Measurements from ENCODE around the gene NDUFB10.

DNA sequence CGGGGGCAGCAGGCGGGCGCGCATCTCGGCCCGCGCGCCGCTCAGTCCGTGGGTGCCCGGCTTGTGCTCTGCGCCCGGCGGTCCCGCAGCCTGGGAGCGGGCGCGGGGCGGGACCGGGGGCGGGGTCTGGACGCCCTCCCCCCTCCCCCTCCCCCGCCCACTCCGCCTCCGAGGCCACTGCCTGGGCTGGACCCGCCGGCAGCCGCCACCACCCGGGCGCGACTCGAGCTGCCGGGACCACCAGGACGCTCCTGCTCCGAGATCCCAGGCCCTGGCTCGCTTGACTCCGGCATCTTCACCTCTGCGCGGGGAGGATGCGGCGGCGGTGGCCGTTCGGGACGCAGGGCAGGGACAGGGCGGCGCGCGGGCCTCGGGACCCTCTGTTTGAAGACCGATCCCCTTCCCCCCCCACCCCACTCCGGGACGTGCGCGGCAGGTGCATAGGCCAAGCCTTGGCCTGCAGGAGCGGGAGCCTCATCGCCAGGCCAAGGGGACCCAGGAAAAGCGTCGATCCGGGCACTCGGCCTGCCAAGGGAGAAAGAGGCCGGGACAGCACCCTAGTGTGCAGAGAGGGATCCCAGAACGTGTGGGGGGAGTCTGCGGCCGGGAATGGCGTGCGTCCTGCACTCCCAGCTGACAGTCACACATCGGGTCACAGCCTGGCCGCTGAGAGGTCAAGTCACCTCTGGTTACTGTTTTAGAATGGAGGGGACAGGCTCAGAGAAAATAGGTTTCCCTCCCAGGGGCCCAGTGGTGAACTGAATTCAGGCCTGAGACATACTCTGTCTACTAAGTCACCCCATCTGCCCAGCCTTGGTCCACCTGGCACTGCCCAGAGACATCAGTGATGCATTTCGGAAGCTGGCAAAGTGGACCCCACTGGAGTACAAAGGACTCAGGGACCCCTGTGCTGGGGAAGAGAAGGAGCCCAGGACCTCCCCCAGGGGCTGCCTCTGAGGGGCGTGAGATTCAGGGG lies 40.7 kb upstream of the NDUFB10 start, which contains the start of gene HS3ST6:
- TF ChIP-seq POLR2A (IDR thresholded peaks at IDR 0.05) (no peak), POLR2AphosphoS5 (IDR thresholded peaks at IDR 0.05) (no peak), EP300 (IDR thresholded peaks at IDR 0.05) (no peak)
- TF ChIP-seq, protein P1, sequence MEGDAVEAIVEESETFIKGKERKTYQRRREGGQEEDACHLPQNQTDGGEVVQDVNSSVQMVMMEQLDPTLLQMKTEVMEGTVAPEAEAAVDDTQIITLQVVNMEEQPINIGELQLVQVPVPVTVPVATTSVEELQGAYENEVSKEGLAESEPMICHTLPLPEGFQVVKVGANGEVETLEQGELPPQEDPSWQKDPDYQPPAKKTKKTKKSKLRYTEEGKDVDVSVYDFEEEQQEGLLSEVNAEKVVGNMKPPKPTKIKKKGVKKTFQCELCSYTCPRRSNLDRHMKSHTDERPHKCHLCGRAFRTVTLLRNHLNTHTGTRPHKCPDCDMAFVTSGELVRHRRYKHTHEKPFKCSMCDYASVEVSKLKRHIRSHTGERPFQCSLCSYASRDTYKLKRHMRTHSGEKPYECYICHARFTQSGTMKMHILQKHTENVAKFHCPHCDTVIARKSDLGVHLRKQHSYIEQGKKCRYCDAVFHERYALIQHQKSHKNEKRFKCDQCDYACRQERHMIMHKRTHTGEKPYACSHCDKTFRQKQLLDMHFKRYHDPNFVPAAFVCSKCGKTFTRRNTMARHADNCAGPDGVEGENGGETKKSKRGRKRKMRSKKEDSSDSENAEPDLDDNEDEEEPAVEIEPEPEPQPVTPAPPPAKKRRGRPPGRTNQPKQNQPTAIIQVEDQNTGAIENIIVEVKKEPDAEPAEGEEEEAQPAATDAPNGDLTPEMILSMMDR (IDR thresholded peaks at IDR 0.05) = no peak
